PFSK-1 (cell line): ENCODE results near the gene SMAD3.

ENCODE experiments used
- POLR2AphosphoS5 ChIP-seq: IDR thresholded peaks from 2 replicates; pipeline ENCODE4 v1.6.1; 2012; ENCODE audit warnings: low read depth, mild to moderate bottlenecking, control low read depth, low read length, moderate library complexity
- REST ChIP-seq, 2 experiments: IDR thresholded peaks; 2 replicates each; pipeline versions ENCODE4 v1.6.1 to v1.8.0; 2011 to 2012; ENCODE audit warnings: low read depth in 2 of 2, low read length in 2 of 2, control low read depth in 1 of 2, inconsistent platforms in 1 of 2, mild to moderate bottlenecking in 1 of 2, moderate library complexity in 1 of 2; ENCODE audit not compliant: insufficient read depth in 1 of 2
- TAF1 ChIP-seq: IDR thresholded peaks from 2 replicates; pipeline ENCODE4 v1.6.1; 2012; ENCODE audit warnings: low read length, control low read depth, borderline replicate concordance; ENCODE audit not compliant: insufficient read depth

- TF ChIP-seq TAF1 (no peak), POLR2AphosphoS5 (no peak), REST (IDR thresholded peaks at IDR 0.05; ENCODE audit: insufficient read depth in 1 of 2, low read depth in 2 of 2, low read length in 2 of 2) (no peak)
Observed at GRCh38 chr15:67154249-67154648, 88.8 kb downstream of the SMAD3 start.
